AG09309 (cell line): ENCODE data around the gene SEC61A1.
A peak's percentile ranks its signal among the peaks of the same experiment; 100 is the strongest.

ENCODE experiments used
- DNase-seq: peaks from one replicate; pipeline ENCODE4 v3.0.0-alpha.2; 2010; ENCODE audit warnings: low read depth
- H3K4me3 ChIP-seq: 2 replicates; pipeline ENCODE4 v1.5.1; 2011; ENCODE audit warnings: mild to moderate bottlenecking, low read depth, low read length, moderate library complexity; ENCODE audit not compliant: control insufficient read depth
- TF ChIP-seq, protein P1 (sequence below): IDR thresholded peaks from 2 replicates; pipeline ENCODE4 v1.5.1; 2011; ENCODE audit warnings: mild to moderate bottlenecking, low read depth, low read length, inconsistent platforms; ENCODE audit not compliant: insufficient read depth, control insufficient read depth; ENCODE audit errors: missing control alignments

The SEC61A1 gene

DNA sequence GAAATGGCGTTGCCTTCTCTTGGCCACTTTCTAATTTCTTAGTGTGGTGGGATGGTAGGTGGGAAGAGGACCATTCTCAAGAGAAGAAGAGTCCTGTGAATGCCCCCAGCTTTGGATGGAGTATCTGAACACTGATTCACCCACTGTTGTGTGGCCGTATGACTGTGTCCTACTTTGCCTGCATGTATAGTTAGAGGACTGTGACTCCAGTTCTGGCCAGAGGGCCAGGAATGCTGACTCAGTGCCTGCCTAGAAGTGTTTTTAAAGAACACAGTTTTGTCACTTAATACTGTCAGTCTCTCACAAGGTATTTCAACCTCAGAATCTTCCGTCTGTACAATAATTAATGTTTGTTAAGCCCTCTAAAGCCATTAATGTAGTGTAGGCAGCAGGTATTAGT, 2.1 kb downstream of the SEC61A1 start:
- DNase-seq: no peak
- peak overlapping the region; percentile 76 for H3K4me3 ChIP-seq
- TF ChIP-seq, protein P1, sequence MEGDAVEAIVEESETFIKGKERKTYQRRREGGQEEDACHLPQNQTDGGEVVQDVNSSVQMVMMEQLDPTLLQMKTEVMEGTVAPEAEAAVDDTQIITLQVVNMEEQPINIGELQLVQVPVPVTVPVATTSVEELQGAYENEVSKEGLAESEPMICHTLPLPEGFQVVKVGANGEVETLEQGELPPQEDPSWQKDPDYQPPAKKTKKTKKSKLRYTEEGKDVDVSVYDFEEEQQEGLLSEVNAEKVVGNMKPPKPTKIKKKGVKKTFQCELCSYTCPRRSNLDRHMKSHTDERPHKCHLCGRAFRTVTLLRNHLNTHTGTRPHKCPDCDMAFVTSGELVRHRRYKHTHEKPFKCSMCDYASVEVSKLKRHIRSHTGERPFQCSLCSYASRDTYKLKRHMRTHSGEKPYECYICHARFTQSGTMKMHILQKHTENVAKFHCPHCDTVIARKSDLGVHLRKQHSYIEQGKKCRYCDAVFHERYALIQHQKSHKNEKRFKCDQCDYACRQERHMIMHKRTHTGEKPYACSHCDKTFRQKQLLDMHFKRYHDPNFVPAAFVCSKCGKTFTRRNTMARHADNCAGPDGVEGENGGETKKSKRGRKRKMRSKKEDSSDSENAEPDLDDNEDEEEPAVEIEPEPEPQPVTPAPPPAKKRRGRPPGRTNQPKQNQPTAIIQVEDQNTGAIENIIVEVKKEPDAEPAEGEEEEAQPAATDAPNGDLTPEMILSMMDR: no peak

DNA sequence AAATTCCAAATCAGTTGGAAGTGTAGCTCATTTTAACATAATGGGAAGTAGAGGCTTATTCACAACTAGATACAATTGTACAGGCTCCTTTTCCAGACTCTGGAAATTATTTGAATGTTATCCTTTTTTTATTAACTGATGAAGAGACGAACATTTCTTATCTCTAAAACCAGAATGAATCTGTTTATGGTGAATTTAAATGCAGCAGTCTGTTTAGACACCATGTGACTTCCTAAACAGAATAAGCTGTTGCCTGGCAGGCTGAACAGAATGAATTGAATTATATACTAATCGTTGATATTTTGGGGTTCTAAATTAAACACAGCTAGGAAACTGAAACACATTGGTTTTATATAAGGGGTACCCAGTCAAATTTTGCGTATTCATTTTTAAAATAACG, 4.0 kb downstream of the SEC61A1 start:
- TF ChIP-seq, protein P1: no peak
- H3K4me3 ChIP-seq: no peak overlapping the region
- no peak for DNase-seq

DNA sequence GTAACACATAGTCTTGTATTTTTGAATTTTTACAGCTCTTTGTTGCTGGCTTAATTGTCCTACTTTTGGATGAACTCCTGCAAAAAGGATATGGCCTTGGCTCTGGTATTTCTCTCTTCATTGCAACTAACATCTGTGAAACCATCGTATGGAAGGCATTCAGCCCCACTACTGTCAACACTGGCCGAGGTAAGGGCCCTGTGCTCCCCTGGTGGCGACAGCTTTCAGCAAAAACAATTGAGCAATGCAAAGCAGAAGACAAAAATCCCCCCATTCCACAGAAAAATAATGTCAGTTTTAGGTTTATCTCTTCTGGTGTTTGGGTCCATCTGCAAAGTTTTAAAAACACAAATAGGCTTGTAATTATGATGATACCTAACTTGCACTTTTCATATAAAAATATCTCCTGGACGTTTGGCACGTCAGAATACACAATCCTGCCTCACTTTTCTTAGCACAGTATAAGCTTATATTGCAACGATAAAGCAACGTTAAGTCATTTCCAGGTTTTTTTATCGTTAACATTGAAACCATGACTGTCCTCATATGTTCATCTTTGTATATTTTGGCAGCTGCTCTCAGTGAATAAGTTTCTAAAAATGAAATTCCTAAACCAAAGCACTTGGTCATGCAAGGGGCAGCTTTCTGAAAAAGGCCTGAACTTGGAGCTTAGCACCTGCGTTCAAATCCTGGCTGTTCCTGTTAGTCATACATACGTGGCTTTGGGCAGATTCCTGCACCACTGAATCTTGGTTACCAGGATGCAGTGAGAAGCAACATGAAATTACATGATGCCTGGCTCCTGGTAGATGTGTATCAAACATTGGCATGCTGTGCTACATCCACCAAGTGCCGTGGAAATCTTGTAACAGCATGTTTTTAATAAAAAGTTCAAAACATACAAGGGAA, 8.5 kb downstream of the SEC61A1 start:
- TF ChIP-seq, protein P1: peak; percentile 33
- peak; percentile 93 for DNase-seq
- no peak overlapping the region for H3K4me3 ChIP-seq

GRCh38 chr3:128062033-128062745, 10.0 kb downstream of the SEC61A1 start:
- DNase-seq: no peak
- TF ChIP-seq, protein P1: no peak

GRCh38 chr3:128063865-128064264, 11.6 kb downstream of the SEC61A1 start:
- DNase-seq: no peak
- TF ChIP-seq, protein P1: no peak
- H3K4me3 ChIP-seq: no peak overlapping the region

More at GRCh38 chr3:128062033-128062745, 10.0 kb downstream of the SEC61A1 start:
- no peak overlapping the region for H3K4me3 ChIP-seq

- TF ChIP-seq, protein P1: no peak
- DNase-seq: no peak
Measured at GRCh38 chr3:128064962-128065361, 12.7 kb downstream of the SEC61A1 start.

More at GRCh38 chr3:128064962-128065361, 12.7 kb downstream of the SEC61A1 start:
- H3K4me3 ChIP-seq: no peak overlapping the region
